ENCODE measurements around the gene PCNX3.

PCNX3 gene

GRCh38 chr11:65580756-65581155 is 34.8 kb upstream of the PCNX3 start:
- DNase-seq = no peak

DNA sequence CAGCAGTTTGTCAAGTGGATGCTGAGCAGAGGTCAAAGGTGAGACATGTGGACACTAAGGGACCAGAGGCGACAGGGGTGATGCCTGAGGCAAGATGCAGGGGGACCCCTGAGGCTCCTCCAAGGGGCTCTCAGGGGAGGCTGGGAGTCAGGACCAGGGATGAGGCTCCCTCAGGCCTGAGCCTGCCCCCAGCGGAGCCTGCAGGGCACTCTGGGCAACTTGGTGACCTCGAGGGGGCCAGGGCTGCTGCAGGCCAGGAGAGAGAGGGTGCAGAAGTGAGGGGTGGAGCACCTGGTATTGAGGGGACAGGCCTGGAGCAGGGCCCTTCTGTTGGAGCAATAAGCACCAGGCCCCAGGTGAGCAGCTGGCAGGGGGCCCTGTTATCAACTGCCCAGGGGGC is 33.6 kb upstream of the PCNX3 start:
- no peak for DNase-seq

DNA sequence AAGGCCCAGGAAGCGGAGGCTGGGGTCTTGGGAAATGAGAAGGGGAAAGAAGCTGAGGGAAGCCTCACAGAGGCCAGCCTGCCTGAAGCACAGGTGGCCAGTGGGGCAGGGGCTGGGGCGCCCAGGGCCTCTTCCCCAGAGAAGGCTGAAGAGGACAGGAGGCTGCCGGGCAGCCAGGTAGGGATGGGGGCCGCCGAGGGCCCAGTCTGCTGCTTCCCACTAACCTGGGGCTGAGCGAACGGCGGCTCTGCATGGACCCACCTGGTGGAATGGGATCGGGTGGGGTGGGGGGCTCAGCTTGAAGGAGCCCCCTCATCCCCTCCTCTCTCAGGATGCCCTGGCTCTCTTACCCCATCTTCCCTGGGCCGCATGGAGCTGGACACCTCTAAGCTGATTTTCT is 32.0 kb upstream of the PCNX3 start:
- DNase-seq = no peak

- no peak for DNase-seq
These were observed 31.5 kb upstream of the PCNX3 start for GRCh38 chr11:65584106-65584505.

- no peak for DNase-seq
These were observed 30.8 kb upstream of the PCNX3 start for GRCh38 chr11:65584723-65585171.

DNA sequence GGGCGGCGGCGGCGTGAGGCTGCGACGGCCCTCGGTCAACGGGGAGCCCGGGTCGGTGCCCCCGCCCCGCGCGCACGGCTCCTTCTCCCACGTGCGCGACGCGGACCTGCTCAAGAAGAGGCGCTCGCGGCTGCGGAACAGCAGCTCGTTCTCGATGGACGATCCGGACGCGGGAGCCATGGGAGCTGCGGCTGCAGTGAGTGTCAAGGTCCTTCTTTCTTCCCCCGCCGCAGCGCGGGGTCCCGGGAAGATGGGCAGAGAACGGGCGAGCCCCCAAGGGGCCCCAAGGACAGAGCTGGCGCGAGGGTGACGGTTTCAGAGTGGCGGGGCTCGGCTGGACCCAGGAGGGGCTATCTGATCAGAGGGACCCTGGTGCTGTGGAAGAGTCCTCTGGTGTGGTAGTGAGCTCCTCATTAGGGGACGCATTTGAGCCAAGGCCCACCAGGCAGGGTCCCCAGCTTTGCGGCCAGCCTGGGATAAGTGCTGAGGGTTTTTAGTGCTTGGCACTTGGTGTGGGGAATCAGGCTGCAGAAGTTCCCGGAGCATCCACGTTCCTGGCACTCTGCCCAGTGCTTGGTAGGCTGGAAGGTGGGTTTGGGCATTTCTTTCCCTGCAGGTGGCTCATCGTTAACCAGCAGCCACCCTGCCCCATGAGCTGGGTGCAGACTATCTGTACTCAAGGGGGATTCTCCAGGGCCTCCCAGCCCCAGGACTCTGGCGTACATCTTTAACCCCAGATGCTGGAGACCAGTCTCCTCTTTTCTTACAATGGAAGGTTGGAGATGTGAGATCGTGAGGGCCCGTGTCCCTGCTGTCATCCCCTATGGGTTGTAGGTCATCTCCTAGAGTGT is 30.0 kb upstream of the PCNX3 start:
- no peak for DNase-seq

- DNase-seq = no peak
These were observed 29.3 kb upstream of the PCNX3 start for GRCh38 chr11:65586247-65586630.

GRCh38 chr11:65586676-65587075 is 28.9 kb upstream of the PCNX3 start:
- peak; percentile 31 for DNase-seq

DNA sequence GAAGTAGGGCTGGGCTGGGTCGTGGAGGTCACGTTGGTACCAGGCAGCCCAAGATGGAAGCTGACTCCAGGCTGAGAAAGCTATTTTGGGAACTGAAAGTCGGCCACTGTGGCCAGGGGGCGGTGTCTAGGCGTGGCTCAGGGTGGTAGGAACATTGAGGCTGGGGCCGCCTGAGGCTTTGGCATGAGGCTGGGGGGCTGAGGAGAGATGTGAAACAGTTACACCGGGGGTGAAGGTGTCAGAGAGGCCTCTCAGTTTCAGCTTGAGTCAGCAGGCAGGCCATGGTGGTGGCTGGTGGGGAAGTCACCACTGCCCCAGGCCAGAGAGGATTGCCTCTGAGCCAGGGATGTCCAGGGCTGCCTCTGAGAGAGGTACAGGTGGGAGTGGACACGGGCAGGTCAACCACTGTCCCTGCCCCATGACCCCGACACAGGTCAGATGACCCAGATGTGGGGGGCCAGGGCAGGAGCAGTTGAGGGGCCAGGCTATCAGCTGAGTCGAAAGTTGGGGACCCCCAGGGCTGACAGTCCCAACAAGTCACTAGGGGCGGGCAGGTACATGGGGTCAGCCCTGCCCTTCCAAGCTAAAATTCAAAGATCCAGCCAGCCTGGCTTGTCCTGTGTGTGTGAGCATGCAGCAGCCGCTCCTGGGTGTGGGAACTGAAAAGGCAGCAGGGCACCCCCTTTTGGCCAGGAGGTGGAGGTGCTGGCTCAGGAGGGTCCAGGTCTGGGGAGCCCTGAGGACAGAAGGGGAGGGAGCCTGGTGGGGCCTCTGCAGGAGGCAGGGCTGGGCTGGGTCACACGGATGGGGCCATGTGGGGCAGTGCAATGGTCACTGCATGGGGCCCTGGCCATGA is 27.1 kb upstream of the PCNX3 start:
- DNase-seq = peak; percentile 91

GRCh38 chr11:65589444-65590239 is 25.9 kb upstream of the PCNX3 start:
- peak; percentile 89 for DNase-seq

GRCh38 chr11:65590240-65590738 is 25.3 kb upstream of the PCNX3 start:
- DNase-seq = no peak

GRCh38 chr11:65591939-65592857 is 23.4 kb upstream of the PCNX3 start:
- DNase-seq = no peak

GRCh38 chr11:65592858-65593517 is 22.6 kb upstream of the PCNX3 start:
- DNase-seq = no peak

- peak; percentile 77 for DNase-seq
These were observed 21.8 kb upstream of the PCNX3 start for GRCh38 chr11:65593518-65594414.

- DNase-seq = peak; percentile 70
These were observed 20.4 kb upstream of the PCNX3 start for GRCh38 chr11:65595131-65595530.

- peak; percentile 58 for DNase-seq
These were observed 19.9 kb upstream of the PCNX3 start, which contains the start of gene KCNK7 for GRCh38 chr11:65595543-65596281. Gene KCNK7 (minus strand): TSS chr11:65595800. CDS start chr11:65595772, 28 bp downstream.

DNA sequence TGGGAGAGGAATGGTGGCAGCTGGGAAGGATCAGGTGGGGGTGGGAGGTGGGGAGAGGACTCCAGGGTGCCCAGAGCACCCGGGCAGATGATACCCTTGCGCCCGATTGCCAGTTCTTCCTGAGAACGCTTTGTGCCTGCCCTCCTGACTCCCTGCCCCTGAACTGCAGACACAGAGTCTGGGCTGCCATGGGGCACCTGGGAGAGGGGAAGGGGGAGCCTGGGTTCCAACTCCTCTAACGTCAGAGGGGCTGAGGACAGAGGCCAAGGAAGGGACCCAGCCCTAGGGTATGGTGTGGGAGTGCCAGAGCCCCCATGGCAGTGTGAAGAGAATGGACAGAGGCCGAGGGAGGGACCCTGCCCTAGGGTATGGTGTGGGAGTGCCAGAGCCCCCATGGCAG is 19.1 kb upstream of the PCNX3 start:
- DNase-seq = no peak

DNA sequence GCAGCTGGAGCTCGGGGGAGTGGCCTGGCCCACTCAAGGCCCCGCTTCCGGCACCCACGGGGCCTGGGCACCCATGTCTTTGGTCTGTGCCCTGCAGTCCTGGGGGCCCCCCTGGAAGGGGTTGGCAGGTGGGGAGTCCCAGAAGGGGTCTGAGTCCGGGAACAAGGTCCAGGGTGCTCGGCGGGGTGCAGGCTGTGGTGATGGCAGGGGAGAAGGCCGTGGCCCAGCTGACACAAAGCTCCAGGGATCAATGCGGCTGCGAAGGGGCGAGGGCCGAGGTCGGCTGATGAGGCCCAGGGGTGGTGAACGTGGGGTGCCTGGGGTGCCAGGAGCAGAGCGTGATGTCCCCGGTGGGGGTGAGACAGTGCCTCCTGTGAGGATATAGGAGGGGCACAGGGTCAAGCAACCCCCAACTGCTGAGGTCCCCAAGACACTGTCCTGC is 17.3 kb upstream of the PCNX3 start:
- no peak for DNase-seq
